HG02840 (cell line): ENCODE data around the gene LNX1.

Source experiments
- ATAC-seq: cut with Tn5 transposase; IDR thresholded peaks from one replicate; pipeline ENCODE4 v1.9.1; 2021; ENCODE audit warnings: mild to moderate bottlenecking, moderate library complexity, moderate number of reproducible peaks; ENCODE audit not compliant: unreplicated experiment, low FRiP score

The LNX1 gene

GRCh38 chr4:53591372-53591892 lies at the start of gene LNX1:
Gene LNX1 (minus strand): TSS chr4:53591486. CDS start chr4:53574002, 17,484 bp downstream.
- ATAC-seq, result no peak

- no peak for ATAC-seq
These were observed 49.5 kb upstream of the LNX1 start for GRCh38 chr4:53640576-53641453.

- ATAC-seq, result no peak
These were observed 47.6 kb upstream of the LNX1 start for GRCh38 chr4:53638919-53639318.

- ATAC-seq, result no peak
These were observed 46.1 kb upstream of the LNX1 start for GRCh38 chr4:53637348-53637747.

GRCh38 chr4:53635697-53636483 lies 44.6 kb upstream of the LNX1 start:
- no peak for ATAC-seq

GRCh38 chr4:53633608-53634007 lies 42.3 kb upstream of the LNX1 start:
- no peak for ATAC-seq

- ATAC-seq, result no peak
These were observed 38.0 kb upstream of the LNX1 start for GRCh38 chr4:53629296-53629695.

GRCh38 chr4:53626491-53626890 lies 35.2 kb upstream of the LNX1 start:
- no peak for ATAC-seq

GRCh38 chr4:53625888-53626287 lies 34.6 kb upstream of the LNX1 start:
- no peak for ATAC-seq

GRCh38 chr4:53622739-53623151 lies 31.5 kb upstream of the LNX1 start:
- no peak for ATAC-seq

- no peak for ATAC-seq
These were observed 29.7 kb upstream of the LNX1 start for GRCh38 chr4:53620956-53621355.

GRCh38 chr4:53619431-53619830 lies 28.1 kb upstream of the LNX1 start:
- no peak for ATAC-seq

- no peak for ATAC-seq
These were observed 27.0 kb upstream of the LNX1 start for GRCh38 chr4:53618321-53618720.

GRCh38 chr4:53617101-53617680 lies 25.9 kb upstream of the LNX1 start:
- ATAC-seq, result no peak

GRCh38 chr4:53616219-53616618 lies 24.9 kb upstream of the LNX1 start:
- ATAC-seq, result no peak

GRCh38 chr4:53614591-53614990 lies 23.3 kb upstream of the LNX1 start:
- ATAC-seq, result no peak

GRCh38 chr4:53613428-53613827 lies 22.1 kb upstream of the LNX1 start:
- no peak for ATAC-seq

- no peak for ATAC-seq
These were observed 17.4 kb upstream of the LNX1 start for GRCh38 chr4:53608649-53609048.

- ATAC-seq, result no peak
These were observed 17.0 kb upstream of the LNX1 start for GRCh38 chr4:53608242-53608641.

GRCh38 chr4:53605783-53606182 lies 14.5 kb upstream of the LNX1 start:
- no peak for ATAC-seq

- ATAC-seq, result no peak
These were observed 11.1 kb upstream of the LNX1 start for GRCh38 chr4:53602390-53602789.
